OCI-LY7 (cell line): ENCODE data around the gene MKKS. TPM values are rescaled to one million over a fixed set of nuclear protein-coding genes. Genes with fewer than 3 reads are reported as not detected.

Experiments
- BruUV-seq: library from RNA; stranded (reverse); fragments of 400-500 nt; replicated peaks from 2 replicates; lab custom pipeline; 2021; lab: Mats Ljungman, UMichigan
- CTCF ChIA-PET: fragments of 300-600 bp; sonication (Branson Sonifier 250); formaldehyde crosslinking; loops from one replicate; lab custom pipeline; 2022; ENCODE audit warnings: antibody characterized with exemption; ENCODE audit not compliant: unreplicated experiment; lab: Charles Lee
- POLR2A ChIA-PET: fragments of 300-600 bp; sonication (Branson Sonifier 250); formaldehyde crosslinking; loops from one replicate; lab custom pipeline; 2022; ENCODE audit warnings: antibody characterized with exemption; lab: Charles Lee
- DNase-seq: peaks from one replicate; pipeline ENCODE4 v3.0.0-alpha.2; 2015; ENCODE audit warnings: low spot score
- H2AFZ ChIP-seq: fragments of 200-600 bp; sonication (generic), shearing (Covaris generic); 2 replicates; pipeline ENCODE4 v1.6.1; 2014; ENCODE audit warnings: mild to moderate bottlenecking, antibody characterized with exemption, low read length, moderate library complexity
- H3K27ac ChIP-seq: fragments of 200-600 bp; sonication (generic); 2 replicates; pipeline ENCODE4 v1.5.1; 2014; ENCODE audit warnings: mixed run types, low read depth, mild to moderate bottlenecking, moderate library complexity, low read length, inconsistent platforms; ENCODE audit not compliant: poor library complexity, severe bottlenecking
- H3K36me3 ChIP-seq: fragments of 200-600 bp; sonication (generic); 2 replicates; pipeline ENCODE4 v1.6.1; 2014; ENCODE audit warnings: mild to moderate bottlenecking, antibody characterized with exemption, low read length, moderate library complexity, mixed read lengths; ENCODE audit not compliant: insufficient read depth
- H3K4me1 ChIP-seq: fragments of 200-600 bp; sonication (generic); 2 replicates; pipeline ENCODE4 v1.5.1; 2014; ENCODE audit warnings: mild to moderate bottlenecking, low read length; ENCODE audit not compliant: insufficient read depth, poor library complexity, severe bottlenecking
- H3K4me2 ChIP-seq: fragments of 200-600 bp; sonication (generic); 2 replicates; pipeline ENCODE4 v1.6.1; 2014; ENCODE audit warnings: mild to moderate bottlenecking, low read length
- H3K4me3 ChIP-seq: fragments of 200-600 bp; sonication (generic); 2 replicates; pipeline ENCODE4 v1.5.1; 2014; ENCODE audit warnings: mild to moderate bottlenecking, low read depth, low read length; ENCODE audit not compliant: poor library complexity, severe bottlenecking
- H3K79me2 ChIP-seq: fragments of 200-600 bp; sonication (generic); 2 replicates; pipeline ENCODE4 v1.6.1; 2016; ENCODE audit warnings: low read depth, mild to moderate bottlenecking, low read length, moderate library complexity, mixed read lengths; ENCODE audit not compliant: insufficient read depth
- H3K9me2 ChIP-seq: fragments of 200-600 bp; sonication (generic); 2 replicates; pipeline ENCODE4 v1.6.1; 2016; ENCODE audit warnings: mild to moderate bottlenecking, low read length, mixed read lengths; ENCODE audit not compliant: insufficient read depth
- H3K9me3 ChIP-seq: fragments of 200-600 bp; sonication (generic); 2 replicates; pipeline ENCODE4 v1.6.1; 2014; ENCODE audit warnings: mild to moderate bottlenecking, mixed run types, low read length, mixed read lengths
- H4K20me1 ChIP-seq: fragments of 200-600 bp; sonication (generic); 2 replicates; pipeline ENCODE4 v1.6.1; 2014; ENCODE audit warnings: mild to moderate bottlenecking, antibody characterized with exemption, low read length, moderate library complexity, mixed read lengths; ENCODE audit not compliant: insufficient read depth
- CTCF ChIP-seq: fragments of 200-600 bp; sonication (generic); conservative IDR thresholded peaks from 2 replicates; pipeline ENCODE4 v1.5.1; 2014; ENCODE audit warnings: mild to moderate bottlenecking, antibody characterized with exemption, low read length, moderate library complexity, mixed read lengths
- EZH2phosphoT487 ChIP-seq: fragments of 200-600 bp; sonication (generic); IDR thresholded peaks from 2 replicates; pipeline ENCODE4 v1.6.1; 2018; ENCODE audit warnings: low read depth, borderline replicate concordance, mild to moderate bottlenecking, mixed run types, antibody characterized with exemption, low read length, moderate library complexity, mixed read lengths
- intact Hi-C: fragments of 100-400 bp; cut with micrococcal nuclease; formaldehyde crosslinking; loops from one replicate; pipeline ENCODE4 v1.10.0; 2022; ENCODE audit not compliant: unreplicated experiment
- total RNA-seq, 2 experiments: library from RNA; depleted of rRNA in 1 of 2; stranded (reverse); fragments of >200 nt in 1 of 2; shearing (Covaris generic) in 1 of 2; gene quantifications; 2 replicates each; pipeline ENCODE4 v1.2.3, GENCODE V29; 2014 to 2022

MKKS gene
- total RNA-seq, 2 experiments from 2014 or later = 1.0 to 5.6 TPM

- ChIA-PET POLR2A (interaction anchor here (1.7 kb wide), 1 partner anchor 13 kb away, joined by 5 read pairs; no protein-coding TSS in a partner anchor), CTCF (no interaction called here)
- H3K79me2 ChIP-seq = no peaks in the 10 kb centered on the region
- no peak for TF ChIP-seq CTCF
- no peak for TF ChIP-seq EZH2phosphoT487
- no peak overlapping the region for H3K4me3 ChIP-seq
- H3K9me3 ChIP-seq = no peaks in the 10 kb centered on the region
- H3K27ac ChIP-seq = no peak overlapping the region
- no peaks in the 10 kb centered on the region for H3K36me3 ChIP-seq
- H3K4me2 ChIP-seq = no peak overlapping the region
- intact Hi-C loops = no loop called here
- DNase-seq = no peak
- H2AFZ ChIP-seq = no peak overlapping the region
- no peaks in the 10 kb centered on the region for H3K4me1 ChIP-seq
- no peaks in the 10 kb centered on the region for H4K20me1 ChIP-seq
- BruUV-seq = no TSS peak
- H3K9me2 ChIP-seq = no peaks in the 10 kb centered on the region
Observed at GRCh38 chr20:10415013-10415650, 18.9 kb downstream of the MKKS start.

- DNase-seq = no peak
- Histone ChIP-seq H3K9me3 (no peaks in the 10 kb centered on the region), H3K4me2 (no peak overlapping the region), H2AFZ (no peak overlapping the region), H3K4me1 (no peaks in the 10 kb centered on the region), H3K36me3 (no peaks in the 10 kb centered on the region), H3K79me2 (no peaks in the 10 kb centered on the region), H3K4me3 (no peak overlapping the region), H4K20me1 (no peaks in the 10 kb centered on the region), H3K9me2 (no peaks in the 10 kb centered on the region), H3K27ac (no peak overlapping the region)
- intact Hi-C loops = no loop called here
- TF ChIP-seq CTCF (peak; percentile 65), EZH2phosphoT487 (no peak)
- CTCF ChIA-PET = no interaction called here
- no TSS peak for BruUV-seq
- POLR2A ChIA-PET = no interaction called here
Observed at GRCh38 chr20:10412591-10413408, 21.2 kb downstream of the MKKS start.

GRCh38 chr20:10411673-10412072, 22.3 kb downstream of the MKKS start:
- Histone ChIP-seq H3K27ac (no peak overlapping the region), H3K79me2 (no peaks in the 10 kb centered on the region), H4K20me1 (no peaks in the 10 kb centered on the region), H3K4me3 (no peak overlapping the region), H3K9me3 (no peaks in the 10 kb centered on the region), H2AFZ (no peak overlapping the region), H3K9me2 (no peaks in the 10 kb centered on the region), H3K36me3 (no peaks in the 10 kb centered on the region), H3K4me2 (no peak overlapping the region), H3K4me1 (no peaks in the 10 kb centered on the region)
- ChIA-PET CTCF (no interaction called here), POLR2A (no interaction called here)
- intact Hi-C loops = no loop called here
- no TSS peak for BruUV-seq
- TF ChIP-seq EZH2phosphoT487 (no peak), CTCF (no peak)
- DNase-seq = no peak
